Measurements from ENCODE around the gene GEMIN2. TPM values are rescaled to one million over a fixed set of nuclear protein-coding genes. Genes with fewer than 3 reads are reported as not detected.

The GEMIN2 gene
- total and polyA plus RNA-seq, 2 donors (not counting 1 experiment from before 2014, with no cell fraction given): 16.5 to 17.3 TPM

DNA sequence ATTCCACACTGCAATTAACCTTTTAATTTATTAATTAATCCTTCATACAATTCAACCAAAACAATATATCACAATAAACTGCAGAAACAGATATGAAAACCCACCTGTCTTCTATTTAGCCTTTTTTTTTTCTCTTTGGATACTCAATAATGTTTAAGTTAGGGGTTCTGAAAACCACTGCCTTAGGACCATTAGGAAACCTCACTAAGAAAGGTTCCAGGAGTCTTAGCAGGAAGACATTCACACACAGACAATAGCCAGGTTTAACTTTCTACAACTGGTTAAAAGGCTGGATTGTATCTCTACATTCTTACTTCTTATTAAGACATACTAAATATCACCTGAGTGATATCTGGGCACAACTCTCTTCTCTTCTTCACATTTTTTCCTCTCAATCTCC is 14.4 kb upstream of the GEMIN2 start:
- H3K27ac ChIP-seq (ENCODE audit: insufficient read depth, low read length): no peak overlapping the region
- H3K4me1 ChIP-seq (ENCODE audit: control insufficient read depth, extremely low read depth, insufficient read depth, low read length): peaks cover 5% of the 10 kb centered on the region
- no peak overlapping the region for H2AFZ ChIP-seq (ENCODE audit: low read length)
- peaks cover 3% of the 10 kb centered on the region for H3K36me3 ChIP-seq (ENCODE audit: control insufficient read depth, insufficient read depth, low read length)
- H3K9me3 ChIP-seq (ENCODE audit: control insufficient read depth, insufficient read depth, low read depth, low read length): no peaks in the 10 kb centered on the region
- DNase-seq (ENCODE audit: low read depth in 2 of 2): no peak
- H4K20me1 ChIP-seq (ENCODE audit: control insufficient read depth, extremely low read depth, insufficient read depth, low read length): no peaks in the 10 kb centered on the region
- no peak overlapping the region for H3K4me2 ChIP-seq (ENCODE audit: extremely low read depth, insufficient read depth, low read length)
- TF ChIP-seq EZH2 (IDR thresholded peaks at IDR 0.05; ENCODE audit: low read length, missing control alignments) (no peak), CTCF (conservative IDR thresholded peaks at IDR 0.05 in 1 of 2, IDR thresholded peaks at IDR 0.05 in 1 of 2; ENCODE audit: low read depth in 1 of 2, low read length in 2 of 2) (no peak)
- peaks cover 75% of the 10 kb centered on the region for H3K79me2 ChIP-seq (ENCODE audit: control insufficient read depth, insufficient read depth, low read length)
- peak overlapping the region in 2 of 4 experiments; percentile 8 to 26 for H3K4me3 ChIP-seq (replicated peaks in 1 of 4; ENCODE audit: control extremely low read depth in 1 of 4, insufficient read depth in 1 of 4, low read depth in 3 of 4, low read length in 4 of 4)
- H3K27me3 ChIP-seq (ENCODE audit: control insufficient read depth, insufficient read depth, low read length): no peaks in the 10 kb centered on the region
- H3K9ac ChIP-seq (ENCODE audit: insufficient read depth, low read length): no peak overlapping the region

DNA sequence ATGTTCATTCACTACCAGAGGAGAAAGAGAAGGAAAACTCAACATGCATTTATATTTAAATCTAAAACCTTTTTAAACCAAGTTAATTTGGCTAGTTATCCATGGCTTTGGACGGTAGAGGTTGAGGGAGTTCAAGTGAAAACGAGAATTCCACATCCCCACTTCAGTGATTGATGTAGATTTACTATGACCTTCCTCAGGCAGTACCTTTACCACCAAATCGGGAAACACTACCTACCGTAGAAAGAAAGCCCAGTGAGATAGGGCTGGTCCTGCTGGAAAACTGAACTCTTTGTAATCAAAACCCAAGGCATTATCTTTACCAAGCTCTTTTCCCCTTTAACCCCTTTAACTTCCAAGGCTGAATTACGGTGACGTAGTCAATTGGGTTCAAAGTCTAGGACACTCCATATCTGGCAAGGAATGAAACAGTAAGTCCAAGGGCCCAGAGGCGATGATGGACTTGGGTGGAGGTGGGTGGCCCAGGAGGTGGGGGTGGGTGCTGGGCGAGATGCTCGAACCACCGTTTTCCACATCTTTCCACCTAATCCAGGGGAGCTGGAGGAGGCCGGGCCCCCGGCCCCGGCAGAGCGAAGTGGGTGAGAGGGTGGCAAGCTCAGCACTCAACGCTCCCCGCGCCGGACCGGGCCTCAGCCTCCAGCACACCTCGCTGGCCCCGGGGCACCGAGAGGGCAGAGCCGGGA is 11.7 kb upstream of the GEMIN2 start:
- peak; percentile 47 to 68 for DNase-seq (ENCODE audit: low read depth in 2 of 2)

More for the DNA sequence above, 11.7 kb upstream of the GEMIN2 start:
- Histone ChIP-seq H3K9ac (ENCODE audit: insufficient read depth, low read length) (peak overlapping the region; percentile 95), H3K27ac (ENCODE audit: insufficient read depth, low read length) (peak overlapping the region; percentile 83), H3K4me1 (ENCODE audit: control insufficient read depth, extremely low read depth, insufficient read depth, low read length) (peaks cover 5% of the 10 kb centered on the region), H3K36me3 (ENCODE audit: control insufficient read depth, insufficient read depth, low read length) (no peaks in the 10 kb centered on the region), H3K4me2 (ENCODE audit: extremely low read depth, insufficient read depth, low read length) (peak overlapping the region; percentile 91), H4K20me1 (ENCODE audit: control insufficient read depth, extremely low read depth, insufficient read depth, low read length) (no peaks in the 10 kb centered on the region), H3K79me2 (ENCODE audit: control insufficient read depth, insufficient read depth, low read length) (peaks cover 59% of the 10 kb centered on the region), H3K4me3 (replicated peaks in 1 of 4; ENCODE audit: control extremely low read depth in 1 of 4, insufficient read depth in 1 of 4, low read depth in 3 of 4, low read length in 4 of 4) (peak overlapping the region; percentile 69 to 98 (median 72)), H3K27me3 (ENCODE audit: control insufficient read depth, insufficient read depth, low read length) (no peaks in the 10 kb centered on the region), H3K9me3 (ENCODE audit: control insufficient read depth, insufficient read depth, low read depth, low read length) (no peaks in the 10 kb centered on the region), H2AFZ (ENCODE audit: low read length) (peak overlapping the region; percentile 73)
- TF ChIP-seq CTCF (conservative IDR thresholded peaks at IDR 0.05 in 1 of 2, IDR thresholded peaks at IDR 0.05 in 1 of 2; ENCODE audit: low read depth in 1 of 2, low read length in 2 of 2) (no peak), EZH2 (IDR thresholded peaks at IDR 0.05; ENCODE audit: low read length, missing control alignments) (no peak)
